Stromal cell of bone marrow (primary cell): ENCODE data around the gene MGAT3.

ENCODE experiments used
- DNase-seq: peaks from one replicate; pipeline ENCODE4 v3.0.0-alpha.2; 2012; ENCODE audit warnings: low read depth

Gene MGAT3

DNA sequence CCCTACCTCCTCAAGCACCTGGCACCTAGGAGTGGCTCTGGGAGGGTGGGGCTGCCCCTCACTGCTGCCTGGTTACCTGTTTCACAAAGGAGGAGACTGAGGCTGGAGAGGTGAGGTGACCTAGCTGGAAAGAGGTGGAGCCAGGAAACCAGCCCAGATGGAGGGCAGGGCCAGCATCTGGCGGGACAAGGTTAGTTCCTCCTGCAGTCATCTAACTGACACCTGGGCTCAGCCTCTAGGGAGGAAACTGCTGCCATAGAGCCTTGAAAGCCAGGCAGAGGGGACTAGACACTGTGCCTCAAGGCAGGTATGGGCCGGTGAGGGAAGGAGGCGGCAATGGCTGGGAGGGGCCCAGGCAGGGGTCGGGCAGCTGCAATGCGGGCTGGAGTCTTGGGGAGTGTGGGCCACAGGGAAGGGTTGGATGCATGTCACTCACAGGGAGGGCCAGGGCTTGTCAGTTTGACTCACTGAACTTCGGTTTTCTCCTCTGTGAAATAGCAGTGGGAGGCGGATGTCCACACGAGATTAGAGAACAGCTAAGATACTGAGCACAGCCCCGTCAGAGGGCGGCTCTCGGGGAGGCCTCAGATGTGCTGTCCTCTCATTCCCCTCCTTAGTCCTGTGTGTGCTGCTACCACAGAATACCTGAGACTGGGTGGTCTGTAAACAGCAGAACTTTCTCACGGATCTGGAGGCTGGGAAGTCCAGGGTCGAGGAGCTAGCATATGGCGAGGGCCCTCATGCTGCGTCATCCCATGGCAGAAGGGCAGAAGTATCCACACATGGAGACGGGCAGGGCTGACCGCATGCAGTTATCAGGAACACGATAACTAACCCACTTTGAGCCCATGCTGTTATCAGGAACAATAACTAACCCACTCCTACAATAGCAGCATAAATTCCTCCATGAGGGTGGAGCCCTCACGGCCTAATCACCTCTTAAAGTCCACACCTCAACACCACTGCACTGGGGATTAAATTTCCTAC, 16.1 kb downstream of the MGAT3 start:
- DNase-seq = no peak

DNA sequence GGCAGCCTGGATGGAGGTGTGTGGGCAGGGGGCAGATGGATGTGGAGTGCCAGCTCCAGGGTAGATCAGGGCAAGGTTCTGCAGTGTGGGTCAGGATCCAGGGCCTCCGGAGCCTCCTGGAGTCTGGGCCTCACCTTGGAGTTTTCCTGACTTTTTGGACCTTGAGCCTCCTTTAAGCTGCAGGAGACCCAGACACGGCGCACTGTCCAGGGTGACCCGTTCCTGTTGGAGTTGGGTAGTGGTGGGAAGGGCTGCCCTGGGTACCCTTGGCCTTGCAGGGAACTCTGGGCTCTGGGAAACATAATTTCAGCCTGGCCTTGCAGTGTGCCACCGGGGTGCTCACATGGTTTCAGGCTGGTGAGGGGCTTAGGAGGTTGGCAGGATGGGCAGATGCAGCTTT, 17.0 kb downstream of the MGAT3 start:
- no peak for DNase-seq

- DNase-seq = no peak
Observed at GRCh38 chr22:39474351-39475111, 17.7 kb downstream of the MGAT3 start.

DNA sequence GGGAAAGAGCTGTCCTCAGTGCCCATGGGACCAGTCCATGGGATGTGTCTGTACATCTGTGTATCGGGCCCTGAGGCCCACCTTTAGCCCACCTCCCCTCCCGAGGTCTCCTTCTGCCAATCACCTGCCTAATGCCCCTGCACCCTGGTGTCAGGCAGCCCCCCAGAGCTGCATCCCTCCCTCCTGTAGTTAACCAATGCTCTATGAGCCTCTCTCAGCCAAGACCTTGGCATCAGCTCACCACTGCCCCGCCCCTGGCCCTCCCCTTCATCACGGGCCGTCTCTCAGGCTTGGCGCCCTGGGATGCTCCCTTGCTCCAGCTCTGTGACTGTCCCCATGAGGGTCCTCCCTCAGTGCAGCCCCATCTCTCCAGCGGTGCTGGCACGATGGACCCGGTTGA, 18.5 kb downstream of the MGAT3 start:
- no peak for DNase-seq

DNA sequence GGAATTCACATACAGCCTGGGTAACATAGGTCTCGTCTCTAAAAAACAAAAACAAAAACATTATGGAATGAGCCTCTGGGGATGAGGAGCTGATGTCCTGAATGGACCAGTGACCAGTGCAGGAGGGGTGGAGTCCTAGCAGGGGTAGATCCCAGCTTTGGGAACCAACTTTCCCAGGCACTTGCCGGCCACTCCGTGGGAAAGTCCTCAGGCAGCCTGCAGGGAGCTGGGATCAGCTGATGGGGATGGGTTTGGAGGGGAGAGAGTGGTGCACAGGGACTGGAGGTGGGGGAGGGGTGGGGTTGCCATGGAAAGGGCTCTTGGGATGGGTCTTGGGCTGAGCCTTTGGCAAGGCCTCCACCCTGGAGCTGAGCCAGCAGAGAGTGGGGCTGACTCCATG, 19.1 kb downstream of the MGAT3 start:
- no peak for DNase-seq

DNA sequence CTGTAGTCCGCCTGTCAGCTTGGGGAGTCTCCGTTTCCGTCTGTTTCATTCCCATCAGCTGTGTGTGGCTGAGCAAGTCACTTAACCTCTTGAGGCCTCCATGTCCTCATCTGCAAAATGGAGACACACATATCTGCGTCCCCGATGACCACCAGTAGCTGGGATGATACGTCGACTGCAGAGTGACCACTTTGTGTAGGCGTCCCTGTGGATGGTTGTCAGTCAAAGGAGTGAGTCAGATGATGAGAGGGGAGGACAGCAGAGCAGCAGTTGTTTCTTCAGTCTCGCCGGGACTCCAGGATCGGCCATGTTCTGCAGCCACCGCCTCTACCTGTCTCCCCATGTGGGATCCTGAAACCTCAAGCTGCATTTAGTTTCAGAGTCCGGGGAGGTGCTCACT, 19.9 kb downstream of the MGAT3 start:
- DNase-seq = no peak

DNA sequence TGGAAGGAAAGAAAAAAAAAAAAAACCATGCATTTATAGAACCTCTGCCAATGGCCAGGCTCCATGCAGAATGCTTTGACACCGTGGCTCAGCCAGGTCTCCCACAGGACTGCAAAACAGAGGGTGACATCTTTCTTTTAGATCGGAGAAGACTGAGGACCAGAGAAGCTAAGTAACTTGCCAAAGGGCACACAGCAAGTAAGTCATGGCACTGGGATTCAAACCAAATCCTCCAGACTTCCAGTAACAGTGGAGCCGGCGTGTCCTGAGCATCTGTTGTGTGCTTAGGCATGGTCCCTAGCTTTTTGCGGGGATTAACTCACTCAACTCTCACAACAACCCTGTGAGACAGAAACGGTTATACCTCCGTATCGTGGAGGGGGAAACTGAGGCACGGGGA, 20.7 kb downstream of the MGAT3 start:
- DNase-seq = no peak

DNA sequence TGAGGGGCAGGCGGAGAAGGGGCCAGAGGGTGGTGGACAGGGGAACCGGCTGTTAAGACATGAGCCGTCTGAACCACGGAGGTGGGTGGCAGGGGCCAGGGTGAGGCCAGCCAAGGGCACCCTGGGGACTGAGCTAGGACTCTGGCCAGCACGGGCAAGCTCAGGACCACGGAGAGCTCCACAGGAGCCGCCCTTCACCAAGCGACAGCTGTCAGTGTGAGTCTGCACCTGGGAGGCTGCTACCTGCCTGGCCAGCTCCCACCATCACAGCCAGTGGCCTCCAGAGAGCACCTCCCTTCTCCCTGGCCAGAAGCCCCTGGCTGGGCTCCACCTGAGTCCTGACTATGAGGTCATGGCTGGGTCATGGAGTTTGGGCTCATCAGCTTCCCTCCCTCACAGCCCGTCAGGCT, 21.6 kb downstream of the MGAT3 start:
- DNase-seq = no peak

DNA sequence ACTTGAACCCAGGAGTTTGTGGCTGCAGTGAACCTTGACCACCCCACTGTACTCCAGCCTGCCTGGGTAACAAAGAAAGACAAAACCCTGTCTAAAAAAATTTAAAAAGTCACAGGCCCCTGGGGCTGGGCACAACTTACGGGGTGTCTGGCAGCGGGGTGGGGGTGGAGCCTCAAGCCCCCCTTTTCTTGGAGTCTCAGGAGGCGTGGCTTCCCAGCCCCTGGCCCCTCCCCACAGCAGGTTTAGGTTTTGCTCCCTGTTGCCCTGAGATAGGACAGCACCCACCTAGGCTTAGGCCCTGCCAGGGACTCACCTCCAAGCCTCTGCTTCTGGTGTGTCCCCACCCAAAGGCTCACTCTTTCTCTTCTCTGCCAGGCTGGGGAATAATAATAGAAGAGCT, 22.4 kb downstream of the MGAT3 start:
- no peak for DNase-seq

- no peak for DNase-seq
Observed at GRCh38 chr22:39480557-39480956, 23.7 kb downstream of the MGAT3 start.

GRCh38 chr22:39481054-39481453, 24.2 kb downstream of the MGAT3 start:
- DNase-seq = no peak

DNA sequence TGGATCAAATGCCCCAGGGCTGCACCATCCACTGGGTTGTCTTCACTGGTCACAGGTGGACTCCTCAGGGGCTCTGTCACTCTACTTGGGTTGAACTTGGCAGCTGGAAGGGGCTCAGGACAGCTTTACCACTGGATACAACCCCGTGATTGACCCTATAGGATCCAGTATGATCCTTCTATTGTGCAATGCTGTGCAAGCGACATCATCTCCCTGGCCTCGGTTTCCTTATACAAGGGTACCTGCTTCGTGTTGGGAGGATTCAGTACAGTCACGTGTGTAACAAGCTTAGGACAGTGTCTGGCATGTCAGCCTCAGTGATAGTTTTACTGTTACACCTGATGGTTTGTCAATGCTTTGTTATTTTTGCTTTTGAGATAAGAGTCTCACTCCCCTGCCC, 24.8 kb downstream of the MGAT3 start:
- no peak for DNase-seq

DNA sequence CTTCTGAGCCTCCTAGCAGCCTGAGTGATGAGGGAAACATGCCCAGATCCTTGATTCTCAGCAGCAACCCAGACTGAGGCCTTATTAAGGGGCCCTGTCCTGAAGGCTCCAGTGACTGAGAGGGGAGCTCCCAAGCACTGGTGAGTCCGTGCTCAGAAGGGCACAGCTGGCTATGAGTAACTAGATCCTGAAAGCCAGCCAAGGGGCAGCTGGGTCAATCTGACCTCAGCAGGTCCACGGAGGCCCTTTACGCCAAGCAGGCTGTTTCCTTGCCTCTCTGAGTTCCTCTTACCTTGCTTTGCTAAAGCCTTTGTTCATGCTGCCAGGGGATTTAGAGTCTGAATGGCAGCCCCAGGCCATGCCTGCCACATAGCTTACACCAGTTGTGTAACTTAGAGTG, 26.0 kb downstream of the MGAT3 start:
- no peak for DNase-seq

- no peak for DNase-seq
Observed at GRCh38 chr22:39486951-39487825, 30.4 kb downstream of the MGAT3 start.

- no peak for DNase-seq
Observed at GRCh38 chr22:39487826-39488520, 31.2 kb downstream of the MGAT3 start.

GRCh38 chr22:39488563-39489083, 31.8 kb downstream of the MGAT3 start:
- no peak for DNase-seq

- no peak for DNase-seq
Observed at GRCh38 chr22:39489094-39490068, 32.6 kb downstream of the MGAT3 start.

- peak; percentile 56 for DNase-seq
Observed at GRCh38 chr22:39490135-39490798, 33.5 kb downstream of the MGAT3 start.

- no peak for DNase-seq
Observed at GRCh38 chr22:39490966-39491680, 34.3 kb downstream of the MGAT3 start.
